Left cardiac atrium (tissue), 4 donors: Measurements from ENCODE around the gene CCDC12. TPM values are rescaled to one million over a fixed set of nuclear protein-coding genes. Genes with fewer than 3 reads are reported as not detected.

Source experiments
- ATAC-seq, 2 donors: fragments of 200-7000 bp; cut with Tn5 transposase; one replicate each; pipeline ENCODE4 v1.9.1; 2020; ENCODE audit warnings: mild to moderate bottlenecking in 2 of 2, moderate library complexity in 2 of 2
- DNase-seq: peaks from one replicate; pipeline ENCODE4 v3.0.0-alpha.2; 2020
- intact Hi-C, 2 donors: fragments of 100-400 bp; cut with DNase I; formaldehyde crosslinking; loops; one replicate each; pipeline versions ENCODE4 v1.14.1 to v1.15.1; 2022 to 2023
- total RNA-seq, 2 donors: library from RNA; stranded (reverse); fragmentation: NEBNext Ultra II Directional; extraction: Animal tissue kit (Norgen Biotek cat#: 25700); gene quantifications; one replicate each; pipeline ENCODE4 v1.2.1, GENCODE V29; 2021
- donor health status: DM: no; HTN: yes; CAD: no.
- donor health status: DM: no; HTN: yes; CAD: no; lungs with severe emphysema.
- donor health status: DM: yes; HTN: yes; CAD: no.
- donor health status: Dilated cardiomyopathy.

Gene CCDC12
- total RNA-seq, 2 donors from 2014 or later = 24.2 to 38.4 TPM

- ATAC-seq (no peak), DNase-seq (peak; percentile 6)
- intact Hi-C loops = loop anchor here in 1 of 2 donors (5.0 kb wide), 1 partner anchor 205 kb away; the partner anchor contains the start of gene TMIE
These were observed 69.3 kb downstream of the CCDC12 start for GRCh38 chr3:46907271-46907670.

GRCh38 chr3:46906471-46907058 is 70.0 kb downstream of the CCDC12 start:
- peak; percentile 26 for DNase-seq
- ATAC-seq = no peak
- intact Hi-C loops = loop anchor here in 1 of 2 donors (5.0 kb wide), 1 partner anchor 204 kb away; the partner anchor contains the start of gene TMIE

DNA sequence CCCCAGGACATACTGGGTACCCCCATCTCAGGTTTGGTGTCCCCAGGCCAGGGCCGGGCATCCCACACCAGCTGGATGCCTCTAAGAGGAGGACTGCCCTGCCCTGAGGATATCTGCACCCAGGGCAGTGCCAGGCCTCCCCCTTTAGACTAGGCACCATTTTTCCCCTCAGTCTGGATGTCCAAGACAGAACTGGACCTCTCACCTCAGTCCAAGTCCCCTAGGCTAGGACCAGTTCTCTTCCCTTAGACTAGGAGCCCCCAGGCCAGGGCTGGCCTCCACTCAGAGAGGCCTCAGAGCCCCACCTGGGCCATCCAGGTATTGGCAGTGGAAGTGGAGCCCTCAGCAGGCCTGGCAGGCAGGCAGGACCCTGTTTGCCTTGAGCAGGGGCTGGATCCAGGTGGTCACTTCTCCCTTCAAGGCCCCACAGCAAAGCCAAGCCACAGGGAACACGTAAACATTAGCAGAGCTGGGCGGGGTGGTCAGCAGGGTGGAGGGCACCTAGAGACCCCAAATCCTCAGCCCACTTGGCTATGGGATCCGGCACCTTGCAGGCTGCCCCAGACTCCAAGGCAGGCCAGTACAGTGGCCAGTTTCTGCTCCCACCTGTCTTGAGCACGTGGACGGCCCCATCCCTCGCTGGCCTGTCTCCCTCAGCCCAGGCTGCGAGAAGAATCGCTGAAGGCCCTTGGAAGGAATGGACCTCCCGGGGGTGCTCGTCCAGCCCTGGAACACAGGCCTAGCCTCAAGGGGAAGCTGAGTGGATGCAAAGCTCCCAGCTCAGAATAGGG is 70.7 kb downstream of the CCDC12 start:
- ATAC-seq (no peak), DNase-seq (peak; percentile 17)
- intact Hi-C loops = loop anchor here in 1 of 2 donors (5.0 kb wide), 1 partner anchor 204 kb away; the partner anchor contains the start of gene TMIE

DNA sequence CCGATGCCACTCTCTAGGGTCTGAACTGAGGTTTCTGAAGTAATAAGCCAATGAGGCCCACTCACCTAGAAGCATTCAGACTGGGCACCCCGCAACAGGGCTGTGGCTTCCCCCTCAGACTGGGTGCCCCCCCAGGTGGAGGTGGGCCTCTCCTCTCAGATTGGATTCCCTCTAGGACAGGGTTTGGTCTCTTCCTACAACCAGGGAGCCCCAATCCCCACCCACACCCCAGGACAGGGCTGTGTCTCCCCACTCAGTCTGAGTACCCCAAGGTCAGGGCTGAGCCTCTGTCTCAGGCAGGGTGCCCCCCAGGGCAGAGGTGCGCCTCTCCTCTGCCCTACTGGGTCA is 71.4 kb downstream of the CCDC12 start:
- ATAC-seq (no peak), DNase-seq (peak; percentile 13)
- intact Hi-C loops = loop anchor here in 1 of 2 donors (5.0 kb wide), 1 partner anchor 203 kb away; the partner anchor contains the start of gene TMIE

DNA sequence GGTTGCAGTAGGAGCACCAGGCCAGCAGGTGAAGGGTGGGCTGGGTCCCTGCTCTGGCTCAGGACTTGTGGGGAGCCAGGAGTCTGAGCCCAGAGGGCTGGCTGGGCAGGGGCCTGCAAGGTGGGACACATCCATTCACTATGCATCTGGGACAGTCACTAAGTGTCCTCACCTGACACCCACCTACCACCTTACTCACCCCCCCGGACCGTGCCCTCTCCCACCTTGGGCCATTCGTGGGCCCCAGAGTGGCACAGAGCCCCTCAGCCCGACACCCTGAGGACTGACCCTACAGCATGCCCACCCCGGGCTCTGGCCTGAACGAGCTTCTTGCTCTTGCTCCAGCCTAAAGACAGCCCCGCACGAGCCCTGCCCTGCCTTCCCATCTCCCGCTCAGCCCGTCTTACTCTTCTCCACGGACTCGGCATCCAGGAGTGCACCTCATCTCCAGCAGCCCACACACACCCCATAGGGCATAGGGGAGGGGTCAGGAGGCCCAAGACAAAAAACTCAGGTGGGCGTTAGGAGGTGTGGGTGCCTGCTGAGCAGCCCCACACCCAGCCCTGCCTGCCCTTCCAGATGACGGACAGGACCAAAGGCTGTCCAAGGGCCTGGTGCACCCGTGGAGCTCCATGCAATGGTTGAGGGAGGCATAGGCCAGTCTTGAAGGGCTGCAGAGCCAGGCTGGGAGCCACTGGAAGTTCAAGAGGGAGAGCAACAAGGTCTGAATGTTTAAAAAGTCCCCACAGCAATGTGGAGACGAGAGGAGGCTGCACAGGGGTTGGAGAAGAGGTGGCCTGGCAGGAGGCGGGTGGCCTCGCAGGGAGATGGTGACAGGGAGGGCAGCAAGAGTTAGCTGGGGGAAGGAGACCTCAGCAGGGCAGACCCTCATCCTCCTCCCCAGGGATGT is 72.0 kb downstream of the CCDC12 start:
- no peak for ATAC-seq
- intact Hi-C loops = loop anchor here in 1 of 2 donors (5.0 kb wide), 1 partner anchor 202 kb away; the partner anchor contains the start of gene TMIE
- DNase-seq = peak; percentile 24

GRCh38 chr3:46903341-46904302 is 72.9 kb downstream of the CCDC12 start:
- ATAC-seq (no peak), DNase-seq (peak; percentile 42)
- intact Hi-C loops = no loop called here

GRCh38 chr3:46902188-46902631 is 74.3 kb downstream of the CCDC12 start:
- intact Hi-C loops = no loop called here
- no peak for ATAC-seq
- DNase-seq = peak; percentile 12

DNA sequence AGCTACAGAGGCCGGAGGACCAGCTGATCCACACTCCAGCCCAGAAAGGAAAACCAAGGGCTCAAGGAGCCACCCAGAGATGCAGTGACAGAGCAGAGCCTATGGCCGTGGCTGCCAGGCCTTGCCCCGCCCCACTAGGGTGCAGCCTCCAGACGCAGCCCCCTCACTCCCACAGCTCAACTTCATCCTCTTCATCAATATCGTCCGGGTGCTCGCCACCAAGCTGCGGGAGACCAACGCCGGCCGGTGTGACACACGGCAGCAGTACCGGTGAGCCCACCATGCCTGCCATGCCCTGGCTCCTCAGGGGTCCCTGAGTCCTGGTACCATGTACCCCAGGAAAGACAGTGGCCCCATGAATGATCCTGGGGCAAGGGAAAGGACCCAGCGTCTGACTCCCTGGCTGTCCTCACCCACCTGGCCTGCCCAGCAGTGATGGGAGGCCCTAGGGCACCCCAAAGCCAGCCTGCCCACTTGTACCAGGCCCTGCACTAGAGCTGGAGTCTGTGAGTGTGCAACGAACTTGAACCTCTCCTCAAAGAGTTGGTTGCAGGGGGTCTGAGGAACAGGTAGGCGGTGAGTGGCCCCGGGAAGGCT is 74.9 kb downstream of the CCDC12 start:
- DNase-seq (peak; percentile 18), ATAC-seq (no peak)
- intact Hi-C loops = no loop called here

GRCh38 chr3:46901061-46901460 is 75.5 kb downstream of the CCDC12 start:
- ATAC-seq (no peak), DNase-seq (no peak)
- intact Hi-C loops = no loop called here

DNA sequence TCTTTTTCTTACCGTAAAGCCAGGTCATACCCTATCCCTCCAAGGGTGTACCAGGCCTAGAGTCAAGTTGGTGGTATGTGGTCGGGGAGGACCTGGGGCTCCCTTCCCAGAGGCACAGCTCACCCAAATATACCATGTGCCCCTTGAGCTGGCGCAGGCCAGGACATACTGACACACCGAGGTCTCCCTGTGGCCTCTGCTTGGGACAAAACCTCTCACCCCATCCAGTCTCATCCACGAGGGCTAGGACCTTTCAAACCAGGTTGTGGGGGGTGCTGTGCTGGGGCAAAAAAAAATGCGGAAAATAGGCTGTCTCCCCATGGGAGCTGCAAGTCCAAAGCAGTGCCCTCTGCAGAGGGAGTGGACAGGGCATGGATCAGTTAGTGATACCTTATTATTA is 76.2 kb downstream of the CCDC12 start:
- intact Hi-C loops = no loop called here
- DNase-seq = no peak
- ATAC-seq = no peak

- intact Hi-C loops = no loop called here
- ATAC-seq = peak; percentile 4 to 49
- peak; percentile 62 for DNase-seq
These were observed 76.6 kb downstream of the CCDC12 start for GRCh38 chr3:46900007-46900292.

DNA sequence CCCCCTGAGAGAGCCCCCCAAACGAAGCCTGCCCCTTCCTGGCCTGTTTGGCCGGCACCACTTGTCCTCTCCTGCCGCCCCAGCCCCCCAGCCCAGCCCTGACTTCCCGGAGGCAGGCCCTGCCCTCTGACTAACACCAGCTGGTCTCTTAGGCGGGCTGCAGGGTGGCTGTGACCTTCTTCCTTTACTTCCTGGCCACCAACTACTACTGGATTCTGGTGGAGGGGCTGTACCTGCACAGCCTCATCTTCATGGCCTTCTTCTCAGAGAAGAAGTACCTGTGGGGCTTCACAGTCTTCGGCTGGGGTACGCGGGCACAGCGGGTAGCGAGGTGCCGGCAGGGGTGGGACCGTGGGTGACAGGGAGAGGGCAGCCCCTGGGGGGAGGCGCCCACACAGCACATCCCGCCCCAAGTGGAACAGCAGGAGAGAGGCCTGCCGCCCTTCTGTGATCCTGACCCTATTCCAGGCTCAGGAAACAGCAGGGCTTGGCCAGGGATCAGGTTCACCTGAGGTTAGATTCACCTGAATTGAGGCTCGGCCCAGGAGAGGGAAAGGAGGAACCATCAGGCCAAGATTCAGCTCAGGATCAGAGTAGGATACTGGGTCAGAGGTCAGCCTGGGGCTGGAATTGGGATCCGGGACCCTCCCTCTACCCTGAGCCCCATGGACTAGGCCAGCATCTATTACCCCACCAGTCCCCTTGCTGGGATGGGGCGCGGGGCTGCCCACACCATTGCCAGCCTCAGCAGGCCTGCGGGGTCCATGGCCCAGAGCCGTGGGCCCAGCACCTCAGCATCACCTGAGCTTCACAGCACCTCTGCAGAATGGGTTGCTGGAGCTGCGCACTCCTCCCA is 77.2 kb downstream of the CCDC12 start:
- DNase-seq = peak; percentile 41
- peak; percentile 11 to 20 for ATAC-seq
- intact Hi-C loops = loop anchor here in 1 of 2 donors (5.0 kb wide), 1 partner anchor 192 kb away; no protein-coding TSS in a partner anchor

DNA sequence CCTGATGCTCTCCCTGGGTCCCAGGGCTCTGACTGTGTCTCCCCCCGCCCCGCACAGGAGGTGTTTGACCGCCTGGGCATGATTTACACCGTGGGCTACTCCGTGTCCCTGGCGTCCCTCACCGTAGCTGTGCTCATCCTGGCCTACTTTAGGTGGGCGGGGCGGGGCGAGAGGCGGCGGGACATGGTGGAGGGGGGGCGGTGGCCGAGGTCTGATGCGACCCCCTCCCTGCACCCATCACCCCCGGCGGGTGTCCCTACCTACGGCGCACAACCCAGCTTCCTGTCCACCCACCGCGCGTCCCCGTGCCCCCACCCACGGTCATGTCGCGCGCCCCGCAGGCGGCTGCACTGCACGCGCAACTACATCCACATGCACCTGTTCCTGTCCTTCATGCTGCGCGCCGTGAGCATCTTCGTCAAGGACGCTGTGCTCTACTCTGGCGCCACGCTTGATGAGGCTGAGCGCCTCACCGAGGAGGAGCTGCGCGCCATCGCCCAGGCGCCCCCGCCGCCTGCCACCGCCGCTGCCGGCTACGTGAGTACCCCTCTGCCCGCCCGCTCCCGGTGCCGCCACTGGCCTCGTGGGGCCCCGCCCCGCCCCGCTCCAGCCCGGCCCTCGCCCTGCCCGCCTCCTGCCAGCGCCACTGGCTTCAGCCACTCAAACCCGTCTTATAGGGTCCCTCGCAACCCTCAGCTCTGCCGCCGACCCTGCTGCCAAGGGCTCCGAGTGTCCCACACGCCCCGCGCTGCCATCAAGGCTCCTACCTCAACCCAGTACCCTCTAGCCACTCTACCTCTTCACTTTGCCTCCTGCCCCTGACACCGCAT is 78.0 kb downstream of the CCDC12 start:
- intact Hi-C loops = loop anchor here in 1 of 2 donors (5.0 kb wide), 1 partner anchor 191 kb away; no protein-coding TSS in a partner anchor
- peak in 1 of 2 donors; percentile 5 for ATAC-seq

DNA sequence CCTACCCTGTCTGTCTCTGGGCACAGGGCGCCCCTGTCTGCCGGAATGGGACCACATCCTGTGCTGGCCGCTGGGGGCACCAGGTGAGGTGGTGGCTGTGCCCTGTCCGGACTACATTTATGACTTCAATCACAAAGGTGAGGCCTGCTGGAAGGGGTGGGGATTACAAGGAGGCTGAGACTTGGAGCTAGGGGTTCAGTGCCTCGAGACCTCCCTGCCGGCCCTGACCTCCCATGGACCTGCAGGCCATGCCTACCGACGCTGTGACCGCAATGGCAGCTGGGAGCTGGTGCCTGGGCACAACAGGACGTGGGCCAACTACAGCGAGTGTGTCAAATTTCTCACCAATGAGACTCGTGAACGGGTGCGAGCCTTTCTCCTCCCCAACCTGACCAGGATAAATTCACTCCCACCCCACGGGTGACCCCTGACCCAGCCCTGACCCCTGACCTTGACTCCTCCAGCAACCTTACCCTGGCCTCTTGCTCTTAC is 78.7 kb downstream of the CCDC12 start:
- DNase-seq = peak; percentile 17
- intact Hi-C loops = loop anchor here in 1 of 2 donors (5.0 kb wide), 1 partner anchor 191 kb away; no protein-coding TSS in a partner anchor
- no peak for ATAC-seq

More for the DNA sequence above, 78.0 kb downstream of the CCDC12 start:
- DNase-seq = peak; percentile 36

- ATAC-seq (no peak), DNase-seq (no peak)
- intact Hi-C loops = loop anchor here in 1 of 2 donors (5.0 kb wide), 1 partner anchor 190 kb away; no protein-coding TSS in a partner anchor
These were observed 79.5 kb downstream of the CCDC12 start for GRCh38 chr3:46897031-46897430.

DNA sequence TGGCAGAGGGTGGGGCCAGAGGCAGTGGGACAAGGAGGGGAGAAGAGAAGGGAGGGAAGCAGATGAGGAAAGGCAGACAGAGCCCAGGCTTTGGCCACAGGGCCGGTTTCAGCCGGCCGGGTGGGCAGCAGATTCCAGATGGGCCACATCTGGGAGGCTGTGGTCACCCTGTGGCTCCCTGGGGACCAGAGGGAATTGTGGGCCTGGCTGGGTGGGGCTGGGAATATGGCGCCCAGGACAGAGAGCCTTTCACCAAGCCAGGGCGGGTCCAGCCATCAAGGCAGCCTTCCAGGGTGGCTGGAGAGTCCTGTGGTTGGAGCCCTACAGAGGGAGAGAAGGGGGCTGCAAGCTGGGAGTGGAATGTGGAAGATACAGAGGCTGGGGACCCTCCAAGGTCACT is 80.2 kb downstream of the CCDC12 start:
- ATAC-seq (no peak), DNase-seq (peak; percentile 26)
- intact Hi-C loops = loop anchor here in 1 of 2 donors (5.0 kb wide), 1 partner anchor 189 kb away; no protein-coding TSS in a partner anchor
